A172 (cell line): ENCODE data around the gene GPLD1. TPM values are rescaled to one million over a fixed set of nuclear protein-coding genes. Genes with fewer than 3 reads are reported as not detected.
A peak's percentile ranks its signal among the peaks of the same experiment; 100 is the strongest.
"Not testable (repeated sequence)": the region's sequence is repeated elsewhere in the genome, so short reads cannot be mapped to it uniquely, and the experiment has no call there.

ENCODE experiments used
- DNase-seq: peaks from one replicate; pipeline ENCODE4 v3.0.0-alpha.2; 2015; ENCODE audit warnings: low spot score
- total RNA-seq: library from RNA; depleted of rRNA; stranded (reverse); fragments of >200 nt; shearing (Covaris generic); gene quantifications from 2 replicates; pipeline ENCODE4 v1.2.3, GENCODE V29; 2014

Gene GPLD1
- total RNA-seq, 1 experiment from 2014 or later = 0.55 TPM

- DNase-seq = not testable (repeated sequence)
Measured at GRCh38 chr6:24414531-24414930, 74.8 kb downstream of the GPLD1 start.

- no peak for DNase-seq
Measured at GRCh38 chr6:24412294-24412693, 77.1 kb downstream of the GPLD1 start.

- DNase-seq = no peak
Measured at GRCh38 chr6:24410622-24411021, 78.8 kb downstream of the GPLD1 start.

- no peak for DNase-seq
Measured at GRCh38 chr6:24408719-24409410, 80.5 kb downstream of the GPLD1 start.

- no peak for DNase-seq
Measured at GRCh38 chr6:24405262-24405661, 84.1 kb downstream of the GPLD1 start.

- DNase-seq = no peak
Measured at GRCh38 chr6:24403501-24403824, 85.9 kb downstream of the GPLD1 start.

GRCh38 chr6:24402697-24403500, 86.5 kb downstream of the GPLD1 start, which contains the start of gene MRS2:
MRS2 (plus strand) TSS chr6:24402936; CDS start chr6:24403047, 111 bp downstream.
- peak; percentile 68 for DNase-seq

- DNase-seq = no peak
Measured at GRCh38 chr6:24401458-24401857, 87.9 kb downstream of the GPLD1 start.

- DNase-seq = not testable (repeated sequence)
Measured at GRCh38 chr6:24400045-24401039, 89.0 kb downstream of the GPLD1 start.

- DNase-seq = no peak
Measured at GRCh38 chr6:24397631-24398030, 91.7 kb downstream of the GPLD1 start.

GRCh38 chr6:24396824-24397223, 92.6 kb downstream of the GPLD1 start:
- no peak for DNase-seq

- peak; percentile 4 for DNase-seq
Measured at GRCh38 chr6:24394780-24395437, 94.5 kb downstream of the GPLD1 start.

GRCh38 chr6:24394061-24394779, 95.2 kb downstream of the GPLD1 start:
- no peak for DNase-seq

- no peak for DNase-seq
Measured at GRCh38 chr6:24391756-24392405, 97.5 kb downstream of the GPLD1 start.

- DNase-seq = no peak
Measured at GRCh38 chr6:24391208-24391607, 98.2 kb downstream of the GPLD1 start.

GRCh38 chr6:24387818-24388217, 101.6 kb downstream of the GPLD1 start:
- no peak for DNase-seq

- DNase-seq = no peak
Measured at GRCh38 chr6:24385536-24386269, 103.7 kb downstream of the GPLD1 start.

- not testable (repeated sequence) for DNase-seq
Measured at GRCh38 chr6:24384369-24385130, 104.8 kb downstream of the GPLD1 start.
